GM12878 (cell line): ENCODE results near the gene PSMD1.

Experiments
- CHD1 ChIP-seq: IDR thresholded peaks from 2 replicates; pipeline ENCODE4 v1.6.1; 2012; ENCODE audit warnings: low read depth, low read length, improper control_type of control experiment
- KLF5 ChIP-seq: fragments of 450-650 bp; IDR thresholded peaks from 2 replicates; pipeline ENCODE4 v1.6.1; 2014; ENCODE audit warnings: mild to moderate bottlenecking; ENCODE audit not compliant: partially characterized antibody
- MAX ChIP-seq: IDR thresholded peaks from 2 replicates; pipeline ENCODE4 v1.6.1; 2012; ENCODE audit warnings: low read depth, low read length, improper control_type of control experiment
- NKRF ChIP-seq: fragments of 450-650 bp; conservative IDR thresholded peaks from 2 replicates; pipeline ENCODE4 v1.6.1; 2017; ENCODE audit warnings: mild to moderate bottlenecking, moderate library complexity
- POLR2A ChIP-seq: IDR thresholded peaks from 2 replicates; pipeline ENCODE4 v1.6.1; 2011; ENCODE audit warnings: low read depth, mild to moderate bottlenecking, low read length
- POLR2AphosphoS5 ChIP-seq: IDR thresholded peaks from 2 replicates; pipeline ENCODE4 v1.6.1; 2011; ENCODE audit warnings: mild to moderate bottlenecking, low read length, inconsistent platforms
- TF ChIP-seq, protein P1 (sequence below): fragments of 450-650 bp; IDR thresholded peaks from 2 replicates; pipeline ENCODE4 v1.6.1; 2016; ENCODE audit warnings: mild to moderate bottlenecking, moderate library complexity, borderline replicate concordance
- TF ChIP-seq, protein P2 (sequence below): IDR thresholded peaks from 2 replicates; pipeline ENCODE4 v1.6.1; 2012; ENCODE audit warnings: low read length, inconsistent platforms
- TF ChIP-seq, protein P3 (sequence below), 3 experiments: IDR thresholded peaks in 2 of 3; conservative IDR thresholded peaks in 1 of 3; 2 replicates each; pipeline ENCODE4 v1.5.1; 2011; ENCODE audit warnings: low read depth in 3 of 3, low read length in 3 of 3, mild to moderate bottlenecking in 3 of 3, control low read depth in 2 of 3, moderate library complexity in 2 of 3, inconsistent platforms in 1 of 3, mixed read lengths in 1 of 3; ENCODE audit not compliant: control insufficient read depth in 2 of 3, insufficient read depth in 1 of 3; ENCODE audit errors: extremely low read depth in 1 of 3

GRCh38 chr2:231124838-231125568 is 68.3 kb downstream of the PSMD1 start, which contains the start of gene HTR2B:
- TF ChIP-seq POLR2A (no peak), CHD1 (no peak), POLR2AphosphoS5 (no peak), NKRF (no peak), KLF5 (no peak), MAX (no peak)
- TF ChIP-seq, protein P1, sequence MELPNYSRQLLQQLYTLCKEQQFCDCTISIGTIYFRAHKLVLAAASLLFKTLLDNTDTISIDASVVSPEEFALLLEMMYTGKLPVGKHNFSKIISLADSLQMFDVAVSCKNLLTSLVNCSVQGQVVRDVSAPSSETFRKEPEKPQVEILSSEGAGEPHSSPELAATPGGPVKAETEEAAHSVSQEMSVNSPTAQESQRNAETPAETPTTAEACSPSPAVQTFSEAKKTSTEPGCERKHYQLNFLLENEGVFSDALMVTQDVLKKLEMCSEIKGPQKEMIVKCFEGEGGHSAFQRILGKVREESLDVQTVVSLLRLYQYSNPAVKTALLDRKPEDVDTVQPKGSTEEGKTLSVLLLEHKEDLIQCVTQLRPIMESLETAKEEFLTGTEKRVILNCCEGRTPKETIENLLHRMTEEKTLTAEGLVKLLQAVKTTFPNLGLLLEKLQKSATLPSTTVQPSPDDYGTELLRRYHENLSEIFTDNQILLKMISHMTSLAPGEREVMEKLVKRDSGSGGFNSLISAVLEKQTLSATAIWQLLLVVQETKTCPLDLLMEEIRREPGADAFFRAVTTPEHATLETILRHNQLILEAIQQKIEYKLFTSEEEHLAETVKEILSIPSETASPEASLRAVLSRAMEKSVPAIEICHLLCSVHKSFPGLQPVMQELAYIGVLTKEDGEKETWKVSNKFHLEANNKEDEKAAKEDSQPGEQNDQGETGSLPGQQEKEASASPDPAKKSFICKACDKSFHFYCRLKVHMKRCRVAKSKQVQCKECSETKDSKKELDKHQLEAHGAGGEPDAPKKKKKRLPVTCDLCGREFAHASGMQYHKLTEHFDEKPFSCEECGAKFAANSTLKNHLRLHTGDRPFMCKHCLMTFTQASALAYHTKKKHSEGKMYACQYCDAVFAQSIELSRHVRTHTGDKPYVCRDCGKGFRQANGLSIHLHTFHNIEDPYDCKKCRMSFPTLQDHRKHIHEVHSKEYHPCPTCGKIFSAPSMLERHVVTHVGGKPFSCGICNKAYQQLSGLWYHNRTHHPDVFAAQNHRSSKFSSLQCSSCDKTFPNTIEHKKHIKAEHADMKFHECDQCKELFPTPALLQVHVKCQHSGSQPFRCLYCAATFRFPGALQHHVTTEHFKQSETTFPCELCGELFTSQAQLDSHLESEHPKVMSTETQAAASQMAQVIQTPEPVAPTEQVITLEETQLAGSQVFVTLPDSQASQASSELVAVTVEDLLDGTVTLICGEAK, result no peak
- TF ChIP-seq, protein P2, sequence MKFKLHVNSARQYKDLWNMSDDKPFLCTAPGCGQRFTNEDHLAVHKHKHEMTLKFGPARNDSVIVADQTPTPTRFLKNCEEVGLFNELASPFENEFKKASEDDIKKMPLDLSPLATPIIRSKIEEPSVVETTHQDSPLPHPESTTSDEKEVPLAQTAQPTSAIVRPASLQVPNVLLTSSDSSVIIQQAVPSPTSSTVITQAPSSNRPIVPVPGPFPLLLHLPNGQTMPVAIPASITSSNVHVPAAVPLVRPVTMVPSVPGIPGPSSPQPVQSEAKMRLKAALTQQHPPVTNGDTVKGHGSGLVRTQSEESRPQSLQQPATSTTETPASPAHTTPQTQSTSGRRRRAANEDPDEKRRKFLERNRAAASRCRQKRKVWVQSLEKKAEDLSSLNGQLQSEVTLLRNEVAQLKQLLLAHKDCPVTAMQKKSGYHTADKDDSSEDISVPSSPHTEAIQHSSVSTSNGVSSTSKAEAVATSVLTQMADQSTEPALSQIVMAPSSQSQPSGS, result no peak
- TF ChIP-seq, protein P3, sequence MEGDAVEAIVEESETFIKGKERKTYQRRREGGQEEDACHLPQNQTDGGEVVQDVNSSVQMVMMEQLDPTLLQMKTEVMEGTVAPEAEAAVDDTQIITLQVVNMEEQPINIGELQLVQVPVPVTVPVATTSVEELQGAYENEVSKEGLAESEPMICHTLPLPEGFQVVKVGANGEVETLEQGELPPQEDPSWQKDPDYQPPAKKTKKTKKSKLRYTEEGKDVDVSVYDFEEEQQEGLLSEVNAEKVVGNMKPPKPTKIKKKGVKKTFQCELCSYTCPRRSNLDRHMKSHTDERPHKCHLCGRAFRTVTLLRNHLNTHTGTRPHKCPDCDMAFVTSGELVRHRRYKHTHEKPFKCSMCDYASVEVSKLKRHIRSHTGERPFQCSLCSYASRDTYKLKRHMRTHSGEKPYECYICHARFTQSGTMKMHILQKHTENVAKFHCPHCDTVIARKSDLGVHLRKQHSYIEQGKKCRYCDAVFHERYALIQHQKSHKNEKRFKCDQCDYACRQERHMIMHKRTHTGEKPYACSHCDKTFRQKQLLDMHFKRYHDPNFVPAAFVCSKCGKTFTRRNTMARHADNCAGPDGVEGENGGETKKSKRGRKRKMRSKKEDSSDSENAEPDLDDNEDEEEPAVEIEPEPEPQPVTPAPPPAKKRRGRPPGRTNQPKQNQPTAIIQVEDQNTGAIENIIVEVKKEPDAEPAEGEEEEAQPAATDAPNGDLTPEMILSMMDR (IDR thresholded peaks at IDR 0.05 in 2 of 3, conservative IDR thresholded peaks at IDR 0.05 in 1 of 3; ENCODE audit: control insufficient read depth in 2 of 3, extremely low read depth in 1 of 3, insufficient read depth in 1 of 3, low read depth in 3 of 3, low read length in 3 of 3), result no peak
